ENCODE results near the gene TNC.

TNC gene

DNA sequence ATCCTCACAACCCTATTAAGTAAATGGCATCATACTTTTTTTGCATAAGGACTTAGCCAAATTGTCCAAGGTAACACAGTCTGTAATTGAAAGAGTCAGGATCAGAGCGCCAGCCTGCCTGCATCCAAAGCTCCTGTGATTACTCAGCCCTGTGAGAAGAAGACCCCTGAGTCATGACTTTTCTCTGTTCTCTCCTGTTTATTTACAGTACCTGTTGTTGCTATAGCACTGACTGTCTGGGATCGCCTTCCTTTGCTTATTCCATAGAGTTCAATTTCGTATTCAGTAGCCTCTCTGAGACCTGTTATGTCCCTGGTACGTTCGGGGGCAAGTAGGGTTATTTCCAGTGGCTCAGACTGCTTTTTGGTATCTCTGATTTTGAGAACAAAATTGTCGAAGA lies 71.8 kb downstream of the TNC start:
- no peak for DNase-seq (ENCODE audit: low spot score)

DNA sequence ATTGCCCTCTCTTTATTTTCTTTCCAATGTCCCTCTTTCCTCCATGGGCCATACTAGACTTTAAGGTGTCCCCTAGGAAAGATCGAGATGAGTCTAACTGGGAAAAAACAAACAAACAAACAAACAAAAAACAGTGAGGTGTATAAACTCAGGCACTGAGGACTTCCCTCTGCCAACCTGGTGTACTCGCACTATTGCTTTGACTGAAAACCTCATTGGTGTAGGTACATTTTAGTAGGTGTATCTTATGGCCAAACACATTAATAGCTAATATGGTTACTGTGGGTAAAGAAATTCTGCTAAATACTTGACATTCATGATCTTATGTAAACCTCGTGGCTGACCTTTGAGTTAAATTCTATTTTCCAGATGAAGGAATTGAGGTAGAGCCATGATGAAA lies 74.3 kb downstream of the TNC start:
- no peak for DNase-seq (ENCODE audit: low spot score)

DNA sequence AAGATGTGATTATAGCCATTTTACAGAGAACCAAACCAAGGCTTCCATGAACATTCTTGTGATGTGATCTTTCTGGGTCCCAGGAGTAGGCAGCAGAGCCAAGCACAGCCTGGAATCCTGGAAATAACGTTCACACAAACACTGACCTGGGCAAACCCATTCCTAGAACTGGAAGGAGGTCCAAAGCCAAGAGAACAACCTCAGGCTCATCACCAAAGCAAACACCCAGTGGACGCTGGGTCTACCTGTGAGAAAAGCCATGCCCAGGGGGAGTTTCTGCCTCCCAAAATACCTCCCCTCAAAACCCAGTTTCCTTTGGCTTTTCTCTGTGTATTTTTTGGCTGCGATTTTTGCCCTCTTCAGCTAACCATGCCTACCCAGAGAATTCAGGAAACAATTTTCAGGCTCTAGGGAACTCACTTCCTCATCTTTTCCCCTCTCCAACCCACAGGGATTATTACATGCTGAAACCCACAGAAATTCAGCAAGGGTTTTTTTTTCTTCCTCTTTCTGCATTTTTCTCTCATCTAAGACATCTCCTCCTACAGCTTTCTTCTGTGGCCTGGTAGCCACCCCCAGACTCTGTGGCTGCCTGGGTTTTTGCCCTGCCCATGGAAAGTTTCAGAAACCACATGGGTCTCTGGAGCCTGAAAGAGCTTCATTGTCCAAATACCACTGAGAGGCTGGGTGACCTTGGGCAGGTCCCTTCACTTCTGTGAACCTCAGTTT lies 75.0 kb downstream of the TNC start:
- DNase-seq (ENCODE audit: low spot score): no peak

DNA sequence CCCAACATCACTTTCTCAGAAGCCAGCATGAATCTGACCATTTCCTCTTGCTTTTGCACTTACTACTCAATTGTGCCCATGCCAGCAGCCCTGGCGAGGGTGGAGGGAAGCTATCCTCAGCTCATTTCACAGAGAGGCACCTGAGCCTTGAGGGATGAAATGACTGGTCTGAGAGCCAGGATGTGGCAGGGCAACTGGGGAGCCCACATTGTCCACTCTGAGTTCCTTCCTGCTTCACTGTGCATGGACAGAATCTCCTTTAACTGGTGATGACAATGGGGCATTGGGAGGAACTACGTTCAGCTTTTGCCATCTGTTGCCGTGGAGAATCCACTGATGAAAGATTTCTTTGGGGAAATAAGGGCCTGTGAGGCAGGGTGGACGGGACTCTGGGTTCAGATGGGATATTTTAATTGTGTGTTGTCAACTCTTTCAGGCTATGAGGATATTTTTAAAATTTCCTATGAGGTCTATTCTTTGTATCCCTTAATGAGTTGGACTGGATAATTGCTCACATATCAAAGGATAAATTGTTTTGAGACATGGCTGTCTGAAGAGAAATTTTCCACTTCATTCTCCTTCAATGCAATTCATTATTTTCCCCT lies 78.3 kb downstream of the TNC start:
- DNase-seq (ENCODE audit: low spot score): no peak

DNA sequence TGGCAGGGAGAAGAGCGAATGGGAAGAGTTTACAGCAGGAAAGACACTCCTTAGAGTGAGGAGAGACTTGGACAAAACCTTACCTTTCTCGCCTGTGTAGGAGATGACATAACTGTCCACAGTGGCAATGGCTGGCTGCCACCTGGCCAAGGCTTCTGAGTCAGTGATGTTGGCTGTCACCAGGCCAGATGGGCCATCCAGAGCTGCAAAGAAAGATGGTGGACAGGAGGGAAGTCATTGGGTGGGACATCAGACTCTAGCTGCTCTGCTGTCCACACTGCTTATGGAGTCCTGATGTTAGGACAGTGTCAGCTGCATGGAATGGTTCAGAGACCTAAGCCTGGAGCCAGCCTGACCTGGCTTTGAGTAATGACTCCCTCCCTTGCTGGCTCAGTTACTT lies 79.8 kb downstream of the TNC start:
- no peak for DNase-seq (ENCODE audit: low spot score)

DNA sequence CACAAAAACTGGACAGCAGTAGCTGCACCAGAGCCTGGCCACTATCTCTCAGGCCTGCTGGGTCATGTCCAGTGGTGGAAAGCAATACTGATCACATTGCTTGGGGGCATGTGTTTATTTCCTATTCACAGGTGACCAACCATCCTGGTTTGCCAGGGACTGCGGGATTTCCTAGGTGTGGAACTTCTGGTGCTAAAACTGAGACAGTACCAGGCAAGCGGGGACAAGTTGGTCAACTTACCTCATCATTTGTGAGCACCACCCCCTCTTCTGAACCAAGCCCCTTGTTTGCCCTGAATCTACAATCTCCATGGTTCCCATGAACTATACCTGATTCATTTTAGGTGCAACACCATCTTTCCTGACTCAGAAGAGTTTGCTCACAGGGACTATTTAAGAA lies 81.3 kb downstream of the TNC start:
- no peak for DNase-seq (ENCODE audit: low spot score)

DNA sequence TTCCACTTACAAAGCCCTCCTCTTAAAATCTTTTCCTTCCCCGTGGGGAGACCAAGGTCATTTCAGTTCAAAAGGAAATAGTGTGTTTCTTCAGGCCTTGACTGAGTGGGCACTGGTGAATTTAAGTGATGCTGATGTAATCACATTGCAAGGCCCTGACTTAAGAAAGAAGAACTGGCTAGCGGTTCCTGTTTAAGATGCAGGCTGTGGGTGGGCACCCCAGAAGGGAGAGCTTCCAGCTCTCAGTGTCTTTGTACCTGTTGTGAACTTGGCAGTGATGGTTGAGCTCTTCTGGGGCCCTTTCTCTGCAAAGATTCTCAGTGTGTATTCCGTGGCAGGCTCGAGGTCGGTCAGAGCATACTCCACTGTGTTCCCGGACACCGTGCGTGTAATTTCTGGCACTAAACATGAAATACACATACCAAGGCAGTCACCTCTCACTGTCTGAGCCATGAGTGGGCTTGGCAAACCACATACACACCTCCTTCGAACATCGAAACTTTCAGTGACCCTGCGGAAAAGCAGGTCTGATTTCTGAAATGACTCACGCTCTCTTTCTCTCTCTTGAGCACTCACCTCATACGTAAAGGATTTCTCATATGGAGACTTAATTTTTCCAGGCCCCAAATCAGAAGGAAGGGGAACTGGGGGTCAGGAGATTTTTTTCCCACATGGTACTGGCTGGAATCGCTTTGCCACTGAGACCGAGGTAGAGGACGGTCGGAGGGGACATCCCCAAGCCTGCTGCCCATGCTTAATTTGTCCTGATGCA lies 81.9 kb downstream of the TNC start:
- peak; percentile 11 for DNase-seq (ENCODE audit: low spot score)

DNA sequence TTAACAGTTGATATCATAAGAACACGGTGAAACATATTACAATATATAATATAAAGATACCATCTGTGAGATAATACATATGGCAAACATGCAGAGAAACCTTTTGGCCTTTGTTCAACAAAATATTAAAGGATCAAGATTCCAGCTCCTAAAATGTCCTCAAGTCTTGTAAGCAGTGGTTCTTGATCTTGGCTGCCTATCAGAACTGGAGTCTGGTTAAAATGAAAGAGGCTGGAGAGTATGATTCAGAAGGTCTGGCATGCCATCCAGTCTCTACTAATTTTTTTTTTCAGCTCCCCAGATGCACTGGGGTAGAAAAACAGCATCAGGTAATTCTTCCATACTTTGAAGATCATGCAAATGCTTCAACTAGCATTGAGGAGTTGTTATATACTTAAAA lies 83.2 kb downstream of the TNC start:
- DNase-seq (ENCODE audit: low spot score): peak; percentile 7

DNA sequence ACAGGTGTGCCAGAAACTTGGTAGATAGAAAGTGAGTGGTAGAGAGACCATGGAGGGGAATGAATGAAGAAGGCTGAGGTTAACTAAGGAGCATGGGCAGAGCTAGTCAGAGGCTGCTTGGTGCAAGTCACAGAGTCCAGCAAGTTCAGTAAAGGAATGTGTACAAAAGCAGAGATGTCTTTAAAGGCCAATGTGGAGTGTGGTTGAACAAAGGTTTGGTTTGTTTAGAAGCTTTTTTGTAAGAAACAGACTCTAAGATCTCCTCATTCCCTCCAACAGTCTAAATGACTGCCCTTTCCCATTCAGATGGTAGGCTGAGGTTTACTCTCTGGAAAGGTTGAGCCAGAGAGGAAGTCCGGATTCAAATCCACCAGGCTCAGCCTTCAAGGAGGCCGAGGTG lies 84.2 kb downstream of the TNC start:
- DNase-seq (ENCODE audit: low spot score): no peak

DNA sequence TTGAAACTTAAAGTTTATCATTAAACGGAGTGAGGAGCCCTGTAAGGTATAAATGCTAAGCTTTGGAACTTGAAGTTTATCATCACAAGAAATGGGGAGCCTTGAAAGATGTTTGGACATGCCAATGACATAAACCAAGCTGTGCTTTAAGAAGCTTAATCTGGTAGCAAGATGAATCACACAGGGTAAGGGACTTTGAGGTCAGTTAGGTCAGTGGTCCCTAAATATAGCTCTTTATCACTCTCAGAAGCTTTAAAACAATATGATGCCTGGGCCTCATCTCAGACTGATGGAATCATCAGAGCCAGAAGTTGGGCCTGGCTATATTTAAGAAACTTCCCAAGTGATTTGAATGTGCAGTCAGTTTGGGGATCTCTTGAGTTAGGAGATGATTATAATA lies 85.7 kb downstream of the TNC start:
- DNase-seq (ENCODE audit: low spot score): no peak

DNA sequence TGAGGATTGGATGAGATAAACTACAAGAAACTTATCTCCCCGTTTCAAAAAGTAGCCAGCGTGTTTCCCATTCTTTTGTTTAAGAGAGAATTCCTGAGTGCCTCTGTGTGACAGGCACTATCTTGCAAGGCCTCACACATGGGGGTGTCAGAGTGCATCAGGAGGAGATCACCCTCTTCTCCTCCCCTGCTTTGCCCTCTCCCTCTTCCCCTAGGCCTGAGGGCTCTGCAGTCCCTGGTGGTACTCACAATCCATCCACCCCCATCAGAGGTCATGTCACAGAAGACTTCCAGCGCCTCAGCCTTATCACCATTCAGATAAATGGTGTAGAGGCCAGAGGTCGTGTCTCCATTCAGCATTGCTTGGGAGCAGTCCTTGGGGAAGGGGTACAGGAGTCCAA lies 88.0 kb downstream of the TNC start:
- no peak for DNase-seq (ENCODE audit: low spot score)

DNA sequence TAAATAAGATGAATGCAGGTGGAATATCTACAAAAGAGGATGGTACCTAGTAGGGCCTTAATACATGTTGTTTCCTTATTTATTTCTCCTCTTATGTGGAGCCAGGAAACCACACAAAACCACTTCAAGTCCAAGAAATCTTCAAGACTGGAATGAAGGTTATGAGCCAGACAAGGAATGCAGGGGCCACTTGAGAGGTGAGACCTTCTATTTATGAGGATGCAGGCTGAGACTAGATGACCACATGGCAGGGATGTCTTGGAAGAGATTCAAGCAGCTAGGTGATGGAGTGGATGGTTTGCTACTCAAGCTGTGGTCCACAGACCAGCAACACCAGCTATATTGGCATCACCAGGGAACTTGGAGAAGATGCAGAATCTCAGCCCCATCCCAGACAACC lies 92.2 kb downstream of the TNC start:
- peak; percentile 7 for DNase-seq (ENCODE audit: low spot score)

DNA sequence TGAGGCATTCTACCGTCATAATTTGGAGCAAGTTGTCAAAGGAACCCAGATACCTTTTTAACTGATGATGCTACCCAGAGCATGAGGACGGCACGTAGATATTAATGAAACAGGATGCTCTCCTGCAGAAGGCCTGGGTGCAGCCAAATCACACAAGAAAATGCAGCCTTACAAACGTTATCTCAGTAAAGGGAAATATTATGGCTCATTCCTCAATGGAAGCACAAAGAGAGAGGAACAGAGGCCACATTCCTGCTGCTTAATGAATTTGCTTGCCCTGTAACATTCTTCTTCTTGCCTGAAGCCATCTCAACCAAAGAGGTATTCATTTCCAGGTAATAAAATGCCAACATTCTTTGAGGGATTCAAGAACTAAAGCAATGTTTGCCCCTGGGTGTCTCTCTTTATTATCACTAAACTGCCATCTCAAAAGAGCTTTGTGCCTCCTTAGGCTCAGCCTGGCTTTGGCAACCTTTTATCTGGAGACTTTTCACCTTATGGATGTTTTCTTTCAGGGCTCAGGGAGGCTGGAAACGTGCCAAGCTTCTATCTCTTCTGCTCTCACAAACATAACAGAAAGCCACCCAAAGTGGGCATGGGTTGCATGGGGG lies 92.9 kb downstream of the TNC start:
- no peak for DNase-seq (ENCODE audit: low spot score)

DNA sequence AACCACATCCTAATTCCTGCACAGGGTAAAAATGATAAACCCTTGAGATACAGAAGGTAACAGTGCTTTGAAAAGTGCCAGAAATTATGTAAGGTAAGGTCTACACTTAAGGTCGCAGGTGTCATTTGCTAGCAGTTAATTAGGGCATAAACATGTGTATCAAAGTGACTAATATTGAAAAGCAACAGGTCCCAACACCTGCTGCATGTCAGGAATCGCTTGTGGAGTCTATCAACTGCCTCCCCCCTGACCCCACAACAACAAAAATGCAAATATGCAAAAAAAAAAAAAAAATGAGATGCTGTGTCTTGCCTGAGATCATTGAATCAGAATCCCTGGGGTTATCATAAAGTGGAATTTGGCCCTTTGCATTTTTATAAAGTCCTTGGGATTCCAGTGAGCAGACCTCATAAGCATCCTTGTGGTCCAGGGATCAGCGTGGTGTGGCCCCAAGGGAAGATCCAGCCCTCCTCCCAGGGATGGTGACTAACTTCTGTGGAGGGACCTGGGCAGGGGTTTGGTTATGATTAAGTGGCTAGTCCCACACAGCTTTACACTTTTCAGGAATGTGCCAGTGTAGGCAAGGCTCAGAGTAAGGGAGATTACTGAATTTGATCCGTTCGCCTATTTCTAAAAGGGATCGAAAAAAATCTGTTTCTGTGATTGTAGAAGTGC lies 95.1 kb downstream of the TNC start:
- DNase-seq (ENCODE audit: low spot score): peak; percentile 37

DNA sequence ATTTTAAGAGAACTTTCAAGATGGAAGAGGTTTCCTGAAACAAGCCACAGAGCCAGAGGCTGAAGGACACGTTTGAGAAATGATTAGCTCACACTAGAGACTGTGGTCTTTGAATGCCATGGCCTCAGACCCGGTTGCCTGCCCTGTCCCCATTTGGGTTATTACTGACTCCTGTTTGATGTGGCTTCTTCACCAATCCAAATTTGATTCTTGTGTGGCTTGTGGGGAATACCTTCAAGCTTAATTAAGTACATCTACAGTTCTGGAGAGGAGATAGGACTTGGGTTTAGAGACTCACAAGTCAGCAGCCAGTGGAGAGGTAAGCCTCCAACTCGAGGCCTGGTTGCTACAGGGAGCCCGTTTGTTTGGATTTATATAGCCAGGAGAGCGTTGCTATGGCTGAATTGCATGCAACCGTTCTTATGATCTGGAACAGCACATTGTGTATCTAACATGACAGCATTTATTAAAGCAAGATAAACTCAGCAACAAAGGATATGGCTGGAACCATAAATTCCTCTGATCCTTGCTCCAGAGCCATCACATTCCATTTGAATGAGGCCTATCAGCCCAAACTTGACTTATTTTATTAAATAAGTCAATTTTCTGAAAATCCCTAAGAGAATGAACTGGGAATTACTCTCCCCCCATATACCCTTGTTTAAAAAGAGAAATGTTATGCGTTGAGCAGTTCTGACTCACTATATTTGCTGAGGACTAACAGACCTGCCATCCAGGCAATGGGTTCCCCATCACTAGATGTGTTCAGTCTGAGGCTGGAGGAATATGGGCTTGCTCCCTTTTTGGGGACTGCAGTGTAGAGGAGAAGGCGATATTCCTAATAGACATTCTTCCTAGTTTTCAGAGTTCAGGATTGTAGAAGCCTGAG lies 99.2 kb downstream of the TNC start:
- no peak for DNase-seq (ENCODE audit: low spot score)

DNA sequence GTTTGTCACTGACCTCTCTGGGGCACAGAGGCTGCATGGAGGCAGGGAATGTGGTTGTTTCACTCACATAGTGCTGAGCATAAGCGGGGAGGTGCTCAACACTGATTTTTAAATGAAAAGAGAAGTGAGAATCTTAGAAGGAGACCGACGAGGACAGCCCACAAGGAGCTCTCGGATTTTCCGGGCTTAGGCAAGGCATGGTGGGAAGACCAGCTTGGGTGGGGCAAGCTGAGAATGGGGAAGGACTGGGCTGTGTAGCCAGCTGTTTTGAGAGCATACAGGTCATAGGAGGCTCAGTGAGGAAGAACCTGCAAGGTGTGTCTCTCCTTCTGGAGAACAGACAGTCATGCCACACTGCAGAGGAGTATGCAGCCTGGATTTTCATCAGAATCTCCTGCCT lies 101.6 kb downstream of the TNC start:
- DNase-seq (ENCODE audit: low spot score): no peak

DNA sequence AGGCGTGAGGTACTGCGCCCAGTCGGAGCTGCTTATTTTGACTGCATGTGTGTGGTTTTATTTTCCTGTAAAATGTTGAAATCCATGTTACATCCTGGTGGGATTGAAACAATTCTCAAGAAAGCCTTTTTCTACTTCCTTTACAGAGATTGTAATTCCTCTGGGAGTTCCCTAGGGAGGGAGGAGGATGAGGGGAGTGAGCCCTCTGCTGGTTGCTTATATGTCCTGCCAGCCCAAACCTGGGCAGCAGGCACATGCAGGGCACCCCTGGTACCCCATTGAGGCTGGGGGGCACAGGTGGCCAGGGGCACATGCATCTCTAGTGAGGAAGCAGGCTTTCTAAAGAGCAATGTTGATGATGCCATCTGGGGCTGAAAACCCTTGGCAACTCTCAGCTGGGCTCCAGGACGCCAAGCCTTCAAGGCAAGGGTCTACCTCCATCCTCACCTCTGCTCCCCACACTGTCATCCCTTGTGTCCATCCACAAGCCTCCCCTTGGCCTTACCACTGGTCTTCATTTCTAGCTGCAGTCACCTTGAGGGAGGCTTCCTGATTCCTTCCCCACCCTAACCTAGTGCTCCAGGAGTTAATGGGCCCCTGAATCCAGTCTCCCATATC lies 102.8 kb downstream of the TNC start:
- peak; percentile 50 for DNase-seq (ENCODE audit: low spot score)

DNA sequence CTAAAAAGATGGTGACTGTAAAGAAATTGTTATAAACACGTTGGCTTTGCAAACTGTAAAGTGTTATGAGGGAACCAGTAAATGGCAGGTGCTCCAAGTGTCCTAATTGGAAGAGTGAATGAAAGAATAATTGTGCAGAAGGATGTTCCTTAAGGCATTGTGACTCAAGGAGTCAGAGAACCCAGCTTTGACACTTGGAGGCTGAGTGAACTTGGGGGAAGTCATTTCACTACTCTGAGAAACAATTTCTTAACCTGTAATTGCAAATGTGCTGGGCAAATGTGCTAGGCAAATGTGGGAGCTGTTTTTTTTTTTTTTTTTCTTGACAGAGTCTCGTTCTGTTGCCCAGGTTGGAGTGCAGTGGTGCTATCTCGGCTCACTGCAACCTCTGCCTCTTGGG lies 103.5 kb downstream of the TNC start:
- no peak for DNase-seq (ENCODE audit: low spot score)

DNA sequence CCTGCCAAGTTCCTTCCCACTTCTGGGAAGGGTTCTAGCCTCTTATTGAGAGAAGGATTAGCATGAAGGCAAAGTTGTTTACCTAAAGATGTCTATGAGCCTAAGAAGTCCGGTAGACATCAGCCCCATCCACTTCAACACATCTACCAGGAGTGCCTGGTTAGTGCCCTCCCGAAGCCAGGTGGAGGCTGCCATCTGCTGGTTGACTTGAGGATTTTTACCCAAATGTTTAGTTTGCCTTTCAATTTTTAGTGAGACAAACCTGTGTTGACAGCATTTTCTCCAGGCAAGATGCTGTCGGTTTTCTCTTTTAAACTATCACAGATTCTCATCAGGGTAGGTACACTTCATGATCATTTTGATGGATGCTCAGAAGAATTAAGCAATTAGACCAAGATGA lies 104.0 kb downstream of the TNC start:
- DNase-seq (ENCODE audit: low spot score): peak; percentile 71

DNA sequence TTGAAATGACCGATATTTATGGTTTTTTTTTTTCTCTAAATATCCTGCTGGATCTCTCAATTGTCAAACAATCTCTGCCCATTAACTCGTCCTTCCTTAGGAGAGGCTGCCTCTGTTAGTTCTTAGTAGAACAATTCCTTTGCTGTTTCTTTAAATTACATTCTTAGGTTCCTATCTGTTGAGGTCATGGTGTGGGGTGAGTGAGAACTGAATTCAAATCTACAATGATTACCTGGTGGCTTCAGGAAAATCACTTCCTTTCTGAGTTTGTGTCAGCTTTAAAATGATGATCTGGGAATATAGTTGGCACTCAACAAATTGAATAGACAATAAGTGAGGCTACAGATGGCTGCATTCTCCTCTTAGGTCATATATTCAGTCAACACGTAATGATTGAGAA lies 105.5 kb downstream of the TNC start:
- DNase-seq (ENCODE audit: low spot score): no peak

DNA sequence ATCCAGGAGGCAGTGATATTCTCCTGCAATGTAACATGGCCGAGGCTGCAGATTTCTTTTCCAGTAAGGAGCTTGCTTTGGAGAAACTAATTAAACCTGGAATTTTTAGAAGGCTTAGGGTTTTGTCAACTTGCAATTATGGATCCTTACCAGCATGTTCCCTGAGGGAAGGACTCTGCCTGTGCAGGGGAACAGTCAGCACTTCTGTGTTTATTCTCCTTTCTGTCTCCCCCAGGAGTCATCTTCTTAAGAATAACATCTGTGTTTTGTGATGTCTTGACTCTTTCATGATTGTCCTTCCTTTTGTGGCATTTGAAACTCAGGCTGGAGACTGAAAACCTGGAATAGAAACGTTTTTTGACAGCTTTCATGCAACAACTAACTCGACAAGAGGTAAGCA lies 107.1 kb downstream of the TNC start:
- no peak for DNase-seq (ENCODE audit: low spot score)
